Neuronal stem cell (in vitro differentiated cells): ENCODE measurements around the gene TLX1.

Source experiments
- DNase-seq: peaks from one replicate; pipeline ENCODE4 v3.0.0-alpha.2; 2013; ENCODE audit warnings: low spot score
- H2AFZ ChIP-seq: one replicate; pipeline ENCODE4 v1.6.1; 2013; ENCODE audit warnings: mild to moderate bottlenecking, low read length, inconsistent platforms
- H2AK5ac ChIP-seq: 2 replicates; pipeline ENCODE4 v1.6.1; 2013; ENCODE audit warnings: low read depth, mild to moderate bottlenecking, inconsistent platforms, low read length, moderate library complexity, mixed read lengths
- H2BK120ac ChIP-seq: 2 replicates; pipeline ENCODE4 v1.6.1; 2013; ENCODE audit warnings: low read depth, mild to moderate bottlenecking, inconsistent platforms, low read length, moderate library complexity, mixed read lengths
- H2BK12ac ChIP-seq: one replicate; pipeline ENCODE4 v1.6.1; 2013; ENCODE audit warnings: low read length, inconsistent platforms
- H2BK15ac ChIP-seq: 2 replicates; pipeline ENCODE4 v1.6.1; 2013; ENCODE audit warnings: mild to moderate bottlenecking, low read length, inconsistent platforms, mixed read lengths
- H2BK5ac ChIP-seq: one replicate; pipeline ENCODE4 v1.6.1; 2013; ENCODE audit warnings: inconsistent platforms, mild to moderate bottlenecking, low read length, moderate library complexity
- H3K14ac ChIP-seq: one replicate; pipeline ENCODE4 v1.6.1; 2013; ENCODE audit warnings: low read length, inconsistent platforms
- H3K18ac ChIP-seq: 2 replicates; pipeline ENCODE4 v1.6.1; 2013; ENCODE audit warnings: low read length, inconsistent platforms
- H3K23ac ChIP-seq: 2 replicates; pipeline ENCODE4 v1.6.1; 2013; ENCODE audit warnings: low read depth, mild to moderate bottlenecking, mixed read lengths, low read length, inconsistent platforms; ENCODE audit not compliant: poor library complexity
- H3K27ac ChIP-seq: replicated peaks from 3 replicates; pipeline ENCODE4 v1.5.1; 2013; ENCODE audit warnings: low read length, inconsistent platforms
- H3K27me3 ChIP-seq, 3 experiments: 2 replicates each; pipeline ENCODE4 v1.6.1; 2013; ENCODE audit warnings: low read length in 3 of 3, mild to moderate bottlenecking in 2 of 3, inconsistent platforms in 1 of 3, low read depth in 1 of 3, mixed read lengths in 1 of 3, moderate library complexity in 1 of 3; ENCODE audit not compliant: control insufficient read depth in 3 of 3, insufficient read depth in 3 of 3
- H3K36me3 ChIP-seq, 2 donors: replicated peaks in 1 of 2; 2 replicates each; pipeline ENCODE4 v1.6.1; 2013; ENCODE audit warnings: low read length in 2 of 2; ENCODE audit not compliant: control insufficient read depth in 2 of 2, insufficient read depth in 2 of 2
- H3K4ac ChIP-seq: 2 replicates; pipeline ENCODE4 v1.6.1; 2013; ENCODE audit warnings: inconsistent platforms, mild to moderate bottlenecking, low read length, moderate library complexity
- H3K4me1 ChIP-seq, 2 donors: 1 replicate in 1 of 2; 2 replicates in 1 of 2; pipeline ENCODE4 v1.6.1; 2013; ENCODE audit warnings: low read length in 2 of 2, low read depth in 1 of 2; ENCODE audit not compliant: control insufficient read depth in 2 of 2, insufficient read depth in 1 of 2
- H3K4me2 ChIP-seq: one replicate; pipeline ENCODE4 v1.6.1; 2013; ENCODE audit warnings: mild to moderate bottlenecking, low read length, inconsistent platforms; ENCODE audit not compliant: insufficient read depth, poor library complexity, severe bottlenecking
- H3K4me3 ChIP-seq, 2 donors: 2 replicates each; pipeline ENCODE4 v1.5.1; 2013; ENCODE audit warnings: low read length in 2 of 2, mild to moderate bottlenecking in 2 of 2, inconsistent platforms in 1 of 2, moderate library complexity in 1 of 2
- H3K79me1 ChIP-seq: one replicate; pipeline ENCODE4 v1.6.1; 2013; ENCODE audit warnings: low read depth, mild to moderate bottlenecking, inconsistent platforms, low read length, moderate library complexity
- H3K9ac ChIP-seq: one replicate; pipeline ENCODE4 v1.6.1; 2013; ENCODE audit warnings: mild to moderate bottlenecking, low read depth, low read length, inconsistent platforms; ENCODE audit not compliant: poor library complexity
- H3K9me3 ChIP-seq, 2 donors: replicated peaks in 1 of 2; 2 replicates each; pipeline versions ENCODE3 to v1.6.1; 2013; ENCODE audit warnings: low read length in 2 of 2, mild to moderate bottlenecking in 2 of 2, inconsistent platforms in 1 of 2, low read depth in 1 of 2, mixed read lengths in 1 of 2, moderate library complexity in 1 of 2; ENCODE audit not compliant: control insufficient read depth in 2 of 2, insufficient read depth in 1 of 2
- H4K8ac ChIP-seq: one replicate; pipeline ENCODE4 v1.6.1; 2013; ENCODE audit warnings: low read depth, mild to moderate bottlenecking, inconsistent platforms, low read length, moderate library complexity
- H4K91ac ChIP-seq: one replicate; pipeline ENCODE4 v1.6.1; 2013; ENCODE audit warnings: low read length, low read depth, mild to moderate bottlenecking, inconsistent platforms; ENCODE audit not compliant: poor library complexity
- WGBS, 2 donors: extraction: QIAGEN DNeasy Blood & Tissue Kit; methylation state at CpG; one replicate each; pipeline ENCODE4 v1.1.7; 2013; ENCODE audit warnings: missing lambda C conversion rate in 2 of 2, mixed read lengths in 1 of 2; ENCODE audit not compliant: insufficient read length in 2 of 2, insufficient replicate concordance in 1 of 2; ENCODE audit errors: extremely low coverage in 2 of 2; 5-methylcytosine and 5-hydroxymethylcytosine counted together

The TLX1 gene

GRCh38 chr10:101089520-101090299, 41.4 kb upstream of the TLX1 start:
- Histone ChIP-seq H3K27ac (no peak overlapping the region), H2AK5ac (no peak overlapping the region), H3K4me2 (no peak overlapping the region), H3K14ac (no peak overlapping the region), H3K9ac (no peak overlapping the region), H3K36me3 (no peaks in the 10 kb centered on the region), H2BK15ac (no peak overlapping the region), H4K91ac (no peak overlapping the region), H2BK5ac (no peak overlapping the region), H2BK120ac (no peak overlapping the region), H3K27me3 (peaks cover 0 to 98% (median 12%) of the 10 kb centered on the region in 3 experiments), H3K4me1 (peaks cover 0 to 8% of the 10 kb centered on the region in 2 donors), H3K79me1 (no peaks in the 10 kb centered on the region), H3K18ac (no peak overlapping the region), H3K4ac (no peak overlapping the region), H3K9me3 (no peaks in the 10 kb centered on the region), H4K8ac (no peak overlapping the region), H3K23ac (no peak overlapping the region), H2BK12ac (no peak overlapping the region), H3K4me3 (no peak overlapping the region), H2AFZ (no peak overlapping the region)
- DNase-seq: no peak
- no CpG with 5 or more reads among the region's 11 CpGs for WGBS, 2 donors

GRCh38 chr10:101090597-101090996, 40.5 kb upstream of the TLX1 start:
- no peak overlapping the region for H2BK15ac ChIP-seq
- no peak overlapping the region for H2BK12ac ChIP-seq
- H2BK5ac ChIP-seq: no peak overlapping the region
- H3K9me3 ChIP-seq: no peaks in the 10 kb centered on the region
- H3K14ac ChIP-seq: no peak overlapping the region
- no peak overlapping the region for H4K8ac ChIP-seq
- H3K4me2 ChIP-seq: no peak overlapping the region
- no peak overlapping the region for H3K4ac ChIP-seq
- no peak overlapping the region for H2AK5ac ChIP-seq
- H3K4me3 ChIP-seq: no peak overlapping the region
- no peak overlapping the region for H3K18ac ChIP-seq
- WGBS, 2 donors: no CpG with 5 or more reads among the region's 5 CpGs
- no peak overlapping the region for H2BK120ac ChIP-seq
- H3K79me1 ChIP-seq: no peaks in the 10 kb centered on the region
- H3K4me1 ChIP-seq: peaks cover 0 to 8% of the 10 kb centered on the region in 2 donors
- no peak overlapping the region for H3K27ac ChIP-seq
- no peak for DNase-seq
- H3K27me3 ChIP-seq: peaks cover 0 to 95% (median 12%) of the 10 kb centered on the region in 3 experiments
- no peak overlapping the region for H2AFZ ChIP-seq
- H3K23ac ChIP-seq: no peak overlapping the region
- no peaks in the 10 kb centered on the region for H3K36me3 ChIP-seq
- no peak overlapping the region for H3K9ac ChIP-seq
- no peak overlapping the region for H4K91ac ChIP-seq

- Histone ChIP-seq H2AFZ (no peak overlapping the region), H3K4me1 (peaks cover 0 to 8% of the 10 kb centered on the region in 2 donors), H4K8ac (no peak overlapping the region), H3K36me3 (no peaks in the 10 kb centered on the region), H3K9me3 (no peaks in the 10 kb centered on the region), H3K4me3 (no peak overlapping the region), H3K9ac (peak overlapping the region; percentile 25), H2BK15ac (no peak overlapping the region), H2BK120ac (no peak overlapping the region), H3K4me2 (no peak overlapping the region), H2BK12ac (no peak overlapping the region), H3K79me1 (no peaks in the 10 kb centered on the region), H3K23ac (no peak overlapping the region), H3K27me3 (peaks cover 0 to 87% (median 12%) of the 10 kb centered on the region in 3 experiments), H3K27ac (no peak overlapping the region), H3K18ac (no peak overlapping the region), H3K14ac (no peak overlapping the region), H4K91ac (no peak overlapping the region), H2AK5ac (no peak overlapping the region), H2BK5ac (no peak overlapping the region), H3K4ac (no peak overlapping the region)
- DNase-seq: no peak
- WGBS, 2 donors: no CpG with 5 or more reads among the region's 12 CpGs
These were observed 39.4 kb upstream of the TLX1 start for GRCh38 chr10:101091546-101092290.

GRCh38 chr10:101092881-101093354, 38.2 kb upstream of the TLX1 start:
- no peaks in the 10 kb centered on the region for H3K9me3 ChIP-seq
- no peak overlapping the region for H3K9ac ChIP-seq
- H3K18ac ChIP-seq: peak overlapping the region; percentile 32
- no peak overlapping the region for H4K8ac ChIP-seq
- no peak overlapping the region for H3K23ac ChIP-seq
- H2AFZ ChIP-seq: no peak overlapping the region
- WGBS, 2 donors: no CpG with 5 or more reads among the region's 9 CpGs
- no peaks in the 10 kb centered on the region for H3K36me3 ChIP-seq
- no peak overlapping the region for H2BK5ac ChIP-seq
- H2AK5ac ChIP-seq: no peak overlapping the region
- H3K27me3 ChIP-seq: peaks cover 0 to 87% (median 5%) of the 10 kb centered on the region in 3 experiments
- H2BK12ac ChIP-seq: no peak overlapping the region
- H4K91ac ChIP-seq: no peak overlapping the region
- no peak overlapping the region for H3K27ac ChIP-seq
- no peak overlapping the region for H3K4ac ChIP-seq
- no peak overlapping the region for H2BK120ac ChIP-seq
- no peak overlapping the region for H3K14ac ChIP-seq
- peaks cover 0 to 8% of the 10 kb centered on the region in 2 donors for H3K4me1 ChIP-seq
- H3K4me2 ChIP-seq: no peak overlapping the region
- peak; percentile 14 for DNase-seq
- H3K4me3 ChIP-seq: no peak overlapping the region
- H2BK15ac ChIP-seq: peak overlapping the region; percentile 14
- no peaks in the 10 kb centered on the region for H3K79me1 ChIP-seq
